ENCODE results near the gene ALB.

The ALB gene

GRCh38 chr4:73423184-73423583, 19.1 kb downstream of the ALB start:
- DNase-seq (ENCODE audit: low read depth) = no peak
- H3K4me3 ChIP-seq (ENCODE audit: control insufficient read depth, low read depth, low read length) = no peak overlapping the region
- TF ChIP-seq CTCF (conservative IDR thresholded peaks at IDR 0.05; ENCODE audit: control insufficient read depth, insufficient read depth, low read depth, low read length) = no peak

DNA sequence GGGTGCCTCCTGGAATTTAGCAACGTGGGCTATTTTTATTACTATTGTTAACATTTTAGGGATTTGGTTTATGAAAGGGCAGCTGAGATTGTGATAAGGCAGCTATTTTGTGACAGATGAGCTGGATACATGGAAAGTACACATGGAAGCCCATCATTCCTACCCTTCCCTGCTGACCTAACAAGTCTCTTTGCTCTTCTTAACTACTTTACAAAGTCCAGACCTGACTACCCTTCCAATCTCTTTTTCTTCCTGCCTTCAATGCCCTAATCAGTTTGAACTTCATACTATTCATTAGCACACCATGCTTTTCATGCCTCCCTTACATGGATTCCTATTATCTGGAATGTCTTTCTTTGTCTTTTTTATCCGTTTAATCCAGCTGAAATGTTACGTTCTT, 22.6 kb downstream of the ALB start:
- DNase-seq (ENCODE audit: low read depth) = no peak
- no peak for TF ChIP-seq CTCF (conservative IDR thresholded peaks at IDR 0.05; ENCODE audit: control insufficient read depth, insufficient read depth, low read depth, low read length)
- H3K4me3 ChIP-seq (ENCODE audit: control insufficient read depth, low read depth, low read length) = no peak overlapping the region

- DNase-seq (ENCODE audit: low read depth) = no peak
- TF ChIP-seq CTCF (conservative IDR thresholded peaks at IDR 0.05; ENCODE audit: control insufficient read depth, insufficient read depth, low read depth, low read length) = no peak
- H3K4me3 ChIP-seq (ENCODE audit: control insufficient read depth, low read depth, low read length) = no peak overlapping the region
These were observed 25.0 kb downstream of the ALB start for GRCh38 chr4:73429118-73429517.

- no peak overlapping the region for H3K4me3 ChIP-seq (ENCODE audit: control insufficient read depth, low read depth, low read length)
- TF ChIP-seq CTCF (conservative IDR thresholded peaks at IDR 0.05; ENCODE audit: control insufficient read depth, insufficient read depth, low read depth, low read length) = no peak
- DNase-seq (ENCODE audit: low read depth) = no peak
These were observed 25.9 kb downstream of the ALB start for GRCh38 chr4:73429826-73430587.

- no peak for DNase-seq (ENCODE audit: low read depth)
- no peak overlapping the region for H3K4me3 ChIP-seq (ENCODE audit: control insufficient read depth, low read depth, low read length)
- no peak for TF ChIP-seq CTCF (conservative IDR thresholded peaks at IDR 0.05; ENCODE audit: control insufficient read depth, insufficient read depth, low read depth, low read length)
These were observed 27.7 kb downstream of the ALB start for GRCh38 chr4:73431813-73432168.

GRCh38 chr4:73432169-73433000, 28.3 kb downstream of the ALB start:
- H3K4me3 ChIP-seq (ENCODE audit: control insufficient read depth, low read depth, low read length) = no peak overlapping the region
- TF ChIP-seq CTCF (conservative IDR thresholded peaks at IDR 0.05; ENCODE audit: control insufficient read depth, insufficient read depth, low read depth, low read length) = no peak
- no peak for DNase-seq (ENCODE audit: low read depth)

Data from fibroblast of mammary gland (primary cell).